Loucy (cell line): ENCODE data around the gene CHURC1.

Source experiments
- EZH2phosphoT487 ChIP-seq: fragments of 200-600 bp; IDR thresholded peaks from 2 replicates; pipeline ENCODE4 v1.6.1; 2018; ENCODE audit warnings: antibody characterized with exemption, mild to moderate bottlenecking, moderate library complexity, borderline replicate concordance
- TF ChIP-seq, protein P1 (sequence below): fragments of 200-600 bp; sonication (generic); conservative IDR thresholded peaks from 2 replicates; pipeline ENCODE4 v1.5.1; 2014; ENCODE audit warnings: mild to moderate bottlenecking, antibody characterized with exemption, low read length

DNA sequence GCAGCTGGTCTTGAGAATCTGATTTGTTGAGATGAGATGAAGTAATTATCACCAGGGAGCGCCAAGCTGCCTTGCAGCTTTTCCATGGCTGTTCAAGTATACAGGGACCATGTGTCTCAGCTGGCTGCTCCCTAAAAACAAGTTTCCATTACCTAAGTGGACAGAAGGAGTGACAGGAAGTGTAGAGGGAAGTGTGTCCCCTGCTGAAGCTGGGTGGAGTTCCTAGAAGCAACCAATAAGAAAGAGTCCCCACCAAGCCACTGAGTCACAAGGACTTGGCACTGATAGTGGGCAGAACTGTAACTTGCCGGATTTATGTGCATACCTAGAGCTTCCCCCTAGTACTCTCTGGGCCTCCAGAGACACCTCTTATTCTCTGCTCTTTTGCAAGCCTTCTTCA, 29.8 kb downstream of the CHURC1 start:
- TF ChIP-seq, protein P1, sequence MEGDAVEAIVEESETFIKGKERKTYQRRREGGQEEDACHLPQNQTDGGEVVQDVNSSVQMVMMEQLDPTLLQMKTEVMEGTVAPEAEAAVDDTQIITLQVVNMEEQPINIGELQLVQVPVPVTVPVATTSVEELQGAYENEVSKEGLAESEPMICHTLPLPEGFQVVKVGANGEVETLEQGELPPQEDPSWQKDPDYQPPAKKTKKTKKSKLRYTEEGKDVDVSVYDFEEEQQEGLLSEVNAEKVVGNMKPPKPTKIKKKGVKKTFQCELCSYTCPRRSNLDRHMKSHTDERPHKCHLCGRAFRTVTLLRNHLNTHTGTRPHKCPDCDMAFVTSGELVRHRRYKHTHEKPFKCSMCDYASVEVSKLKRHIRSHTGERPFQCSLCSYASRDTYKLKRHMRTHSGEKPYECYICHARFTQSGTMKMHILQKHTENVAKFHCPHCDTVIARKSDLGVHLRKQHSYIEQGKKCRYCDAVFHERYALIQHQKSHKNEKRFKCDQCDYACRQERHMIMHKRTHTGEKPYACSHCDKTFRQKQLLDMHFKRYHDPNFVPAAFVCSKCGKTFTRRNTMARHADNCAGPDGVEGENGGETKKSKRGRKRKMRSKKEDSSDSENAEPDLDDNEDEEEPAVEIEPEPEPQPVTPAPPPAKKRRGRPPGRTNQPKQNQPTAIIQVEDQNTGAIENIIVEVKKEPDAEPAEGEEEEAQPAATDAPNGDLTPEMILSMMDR: no peak
- TF ChIP-seq EZH2phosphoT487: no peak
